Tibial artery (tissue), 4 donors: ENCODE measurements around the gene ACADVL.

ENCODE experiments used
- DNase-seq, 2 donors: peaks; one replicate each; pipeline ENCODE4 v3.0.0-alpha.2; 2019
- H3K27ac ChIP-seq, 2 donors: fragments of 200-600 bp; sonication (generic) in 1 of 2; 1 replicate in 1 of 2; 2 replicates in 1 of 2; pipeline ENCODE4 v1.5.1; 2018 to 2019; ENCODE audit warnings: mild to moderate bottlenecking in 1 of 2
- H3K27me3 ChIP-seq, 2 donors: fragments of 200-600 bp; sonication (generic) in 1 of 2; one replicate each; pipeline versions ENCODE4 v1.5.1 to v1.6.0; 2016 to 2019
- H3K36me3 ChIP-seq, 3 donors: fragments of 200-600 bp; sonication (generic) in 2 of 3; one replicate each; pipeline ENCODE4 v1.5.1; 2016 to 2019; ENCODE audit warnings: mild to moderate bottlenecking in 2 of 3
- H3K4me1 ChIP-seq, 4 donors: fragments of 200-600 bp; sonication (generic) in 2 of 4; 1 replicate in 3 of 4; 2 replicates in 1 of 4; pipeline ENCODE4 v1.5.1; 2016 to 2019
- H3K4me3 ChIP-seq, 2 donors: fragments of 200-600 bp; sonication (generic) in 1 of 2; 1 replicate in 1 of 2; 2 replicates in 1 of 2; pipeline ENCODE4 v1.5.1; 2018 to 2019; ENCODE audit warnings: mild to moderate bottlenecking in 2 of 2
- H3K9me3 ChIP-seq, 3 donors: fragments of 200-600 bp; sonication (generic) in 1 of 3; one replicate each; pipeline ENCODE4 v1.5.1; 2016 to 2019
- intact Hi-C: fragments of 100-400 bp; cut with DNase I; formaldehyde crosslinking; loops from one replicate; pipeline ENCODE4 v1.15.0; 2023; ENCODE audit warnings: low total_unique reads
- TF ChIP-seq, protein P1 (sequence below), 2 experiments: fragments of 200-600 bp in 1 of 2; fragments of 450-650 bp in 1 of 2; IDR thresholded peaks; one replicate each; pipeline ENCODE4 v1.5.1; 2017 to 2019; ENCODE audit warnings: antibody characterized with exemption in 2 of 2, mild to moderate bottlenecking in 1 of 2, moderate library complexity in 1 of 2

ACADVL gene

DNA sequence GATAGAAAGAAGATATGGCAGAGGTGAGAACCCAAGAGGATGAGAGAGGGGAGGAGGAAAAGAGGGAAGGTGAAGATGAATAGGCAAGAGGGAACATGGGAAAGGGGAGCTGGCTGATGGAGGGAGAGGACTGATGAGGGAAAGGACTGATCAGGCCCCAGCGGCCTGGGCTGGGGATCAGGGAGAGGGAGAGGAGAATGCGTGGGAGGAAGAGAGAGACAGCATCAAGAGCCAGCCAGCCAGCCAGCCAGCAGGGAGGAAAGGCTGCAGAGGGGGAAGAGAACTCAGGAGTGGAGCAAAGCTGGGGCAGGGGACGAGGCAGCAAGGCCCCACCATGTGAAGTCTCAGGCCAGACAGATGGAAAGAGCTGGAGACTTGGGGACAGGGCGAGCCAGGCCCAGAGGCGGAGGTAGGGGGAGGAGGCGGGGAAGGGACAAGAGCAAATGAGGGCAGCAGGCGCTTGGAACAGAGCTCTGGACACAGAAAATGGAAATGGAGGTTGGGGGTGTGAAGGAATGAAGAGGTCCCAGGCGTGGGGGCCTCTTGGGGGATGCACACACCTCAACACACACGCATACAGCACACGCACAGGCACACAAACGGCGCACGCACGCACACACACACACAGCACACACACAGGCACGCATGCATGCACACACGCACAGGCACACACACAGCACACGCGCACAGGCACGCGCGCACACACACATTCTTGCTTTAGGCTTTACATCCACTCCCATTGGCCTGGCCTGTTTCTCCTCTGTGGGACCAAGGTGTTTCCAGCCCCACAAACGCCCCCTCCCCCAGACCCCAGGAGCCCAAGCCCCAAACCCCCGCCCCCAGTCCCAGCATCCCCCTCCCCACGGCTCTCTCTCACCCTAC lies 12.4 kb upstream of the ACADVL start:
- DNase-seq, result no peak
- Histone ChIP-seq H3K4me3 (no peak overlapping the region), H3K27me3 (peaks cover 0 to 42% of the 10 kb centered on the region in 2 donors), H3K9me3 (no peaks in the 10 kb centered on the region), H3K36me3 (peaks cover 0 to 15% (median 12%) of the 10 kb centered on the region in 3 donors), H3K27ac (no peak overlapping the region), H3K4me1 (peaks cover 0 to 18% (median 8%) of the 10 kb centered on the region in 4 donors)
- TF ChIP-seq, protein P1, sequence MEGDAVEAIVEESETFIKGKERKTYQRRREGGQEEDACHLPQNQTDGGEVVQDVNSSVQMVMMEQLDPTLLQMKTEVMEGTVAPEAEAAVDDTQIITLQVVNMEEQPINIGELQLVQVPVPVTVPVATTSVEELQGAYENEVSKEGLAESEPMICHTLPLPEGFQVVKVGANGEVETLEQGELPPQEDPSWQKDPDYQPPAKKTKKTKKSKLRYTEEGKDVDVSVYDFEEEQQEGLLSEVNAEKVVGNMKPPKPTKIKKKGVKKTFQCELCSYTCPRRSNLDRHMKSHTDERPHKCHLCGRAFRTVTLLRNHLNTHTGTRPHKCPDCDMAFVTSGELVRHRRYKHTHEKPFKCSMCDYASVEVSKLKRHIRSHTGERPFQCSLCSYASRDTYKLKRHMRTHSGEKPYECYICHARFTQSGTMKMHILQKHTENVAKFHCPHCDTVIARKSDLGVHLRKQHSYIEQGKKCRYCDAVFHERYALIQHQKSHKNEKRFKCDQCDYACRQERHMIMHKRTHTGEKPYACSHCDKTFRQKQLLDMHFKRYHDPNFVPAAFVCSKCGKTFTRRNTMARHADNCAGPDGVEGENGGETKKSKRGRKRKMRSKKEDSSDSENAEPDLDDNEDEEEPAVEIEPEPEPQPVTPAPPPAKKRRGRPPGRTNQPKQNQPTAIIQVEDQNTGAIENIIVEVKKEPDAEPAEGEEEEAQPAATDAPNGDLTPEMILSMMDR (IDR thresholded peaks at IDR 0.05), result no peak
- intact Hi-C loops, result no loop called here

DNA sequence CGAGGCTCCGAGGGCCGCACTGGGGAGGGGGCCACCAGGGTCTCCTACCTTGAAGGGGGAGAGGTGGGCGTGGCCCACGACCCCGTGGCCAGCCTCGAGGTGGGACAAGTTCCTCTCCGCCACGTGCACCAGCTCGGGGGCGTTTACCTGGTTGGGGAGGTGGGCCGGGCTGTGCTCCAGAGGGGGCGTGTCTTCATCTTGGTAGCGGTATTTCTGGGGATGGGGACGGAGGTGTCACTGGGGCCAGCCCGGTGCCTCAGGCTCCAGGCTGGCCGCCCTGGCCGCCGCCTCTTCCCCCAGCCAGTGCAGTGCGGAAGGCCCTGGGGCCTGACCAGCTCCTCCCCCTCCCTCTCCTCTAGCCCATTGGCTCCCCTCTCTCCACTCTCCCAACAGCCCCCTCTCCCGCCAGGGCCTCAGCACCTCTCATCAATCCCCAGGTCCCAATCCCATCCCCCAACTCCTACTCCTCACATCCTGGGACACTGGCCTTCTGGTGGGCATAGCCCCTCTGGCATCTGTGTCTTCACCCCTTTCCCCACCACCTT lies 11.6 kb upstream of the ACADVL start:
- Histone ChIP-seq H3K27me3 (peaks cover 0 to 43% of the 10 kb centered on the region in 2 donors), H3K4me3 (no peak overlapping the region), H3K4me1 (peaks cover 0 to 18% (median 8%) of the 10 kb centered on the region in 4 donors), H3K9me3 (no peaks in the 10 kb centered on the region), H3K36me3 (peaks cover 0 to 7% (median 7%) of the 10 kb centered on the region in 3 donors), H3K27ac (no peak overlapping the region)
- TF ChIP-seq, protein P1 (IDR thresholded peaks at IDR 0.05), result no peak
- no peak for DNase-seq
- intact Hi-C loops, result no loop called here

DNA sequence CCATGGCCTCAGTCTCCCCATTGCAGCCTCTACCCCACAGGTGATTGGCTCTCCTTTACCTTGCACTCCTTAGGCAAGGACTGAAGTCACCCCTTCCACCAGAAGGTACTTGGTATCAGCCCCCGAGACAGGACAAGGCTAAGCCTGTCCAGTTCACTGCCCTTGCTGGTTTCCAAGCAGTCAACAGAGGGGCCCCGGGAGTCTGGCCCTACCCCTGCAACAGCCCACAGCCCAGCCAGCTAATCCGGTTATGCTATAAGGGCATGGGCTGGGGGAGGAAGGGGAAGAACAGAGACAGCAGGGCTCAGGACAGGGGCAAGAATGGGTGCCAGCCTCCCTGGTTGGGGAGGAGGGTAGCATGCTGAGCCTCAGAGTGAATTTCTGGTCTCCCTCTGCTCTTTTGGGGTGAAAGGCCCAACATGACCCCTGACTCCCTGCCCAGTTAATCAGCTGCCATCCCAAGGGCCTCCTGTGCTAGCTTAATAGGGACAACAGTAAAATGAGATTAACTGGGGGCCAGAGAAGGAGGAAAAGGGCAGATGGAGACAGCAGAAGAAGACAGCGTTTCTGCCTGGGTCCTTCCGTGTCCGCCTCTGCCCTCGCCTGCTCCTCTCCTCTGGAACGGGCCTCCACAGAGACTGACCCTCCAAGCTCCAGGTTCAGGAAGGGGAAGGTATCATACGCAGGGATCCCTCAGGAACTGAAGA lies 10.8 kb upstream of the ACADVL start:
- intact Hi-C loops, result no loop called here
- no peaks in the 10 kb centered on the region for H3K36me3 ChIP-seq
- H3K27me3 ChIP-seq, result peaks cover 0 to 43% of the 10 kb centered on the region in 2 donors
- H3K4me3 ChIP-seq, result no peak overlapping the region
- TF ChIP-seq, protein P1 (IDR thresholded peaks at IDR 0.05), result no peak
- H3K27ac ChIP-seq, result no peak overlapping the region
- DNase-seq, result no peak
- H3K9me3 ChIP-seq, result no peaks in the 10 kb centered on the region
- H3K4me1 ChIP-seq, result peaks cover 0 to 22% (median 11%) of the 10 kb centered on the region in 4 donors

DNA sequence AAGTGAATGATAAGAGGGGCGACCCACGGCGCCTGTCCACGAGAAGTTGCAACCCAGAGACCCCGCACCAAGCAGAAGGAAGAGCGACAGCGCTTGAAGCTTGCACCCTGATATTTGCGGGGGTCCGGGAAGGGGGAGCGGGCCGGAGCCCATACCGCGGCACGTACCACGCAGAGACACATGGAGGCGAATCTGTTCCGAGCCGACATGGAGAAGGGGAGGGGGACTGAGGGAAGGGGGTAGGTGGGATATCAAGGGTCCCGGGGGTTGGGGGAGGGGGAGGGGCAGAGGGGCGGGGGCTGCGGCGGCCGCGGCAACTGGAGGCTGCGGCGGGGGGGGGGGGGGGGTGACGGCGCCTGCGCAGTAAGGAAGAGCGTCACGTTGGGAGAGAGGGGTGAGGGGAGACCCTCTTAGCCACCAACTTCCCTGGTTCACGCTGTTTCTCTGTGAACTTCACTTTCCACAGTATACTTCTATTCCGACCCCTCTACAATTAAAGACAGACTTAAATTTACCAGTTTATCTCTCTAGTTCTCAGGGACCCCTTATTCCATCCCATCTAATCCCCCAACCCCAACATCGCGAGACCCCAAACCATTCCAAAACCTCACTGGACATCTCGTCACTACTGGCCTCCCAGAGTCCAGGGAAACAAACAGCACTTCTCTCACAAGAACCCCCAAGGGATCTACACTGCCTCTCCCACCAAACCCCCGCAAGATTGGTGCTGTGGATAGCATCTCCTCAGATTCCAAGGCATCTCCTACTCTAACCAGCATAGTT lies 8.1 kb upstream of the ACADVL start:
- no peak overlapping the region for H3K27ac ChIP-seq
- peaks cover 0 to 49% of the 10 kb centered on the region in 2 donors for H3K27me3 ChIP-seq
- no peaks in the 10 kb centered on the region for H3K9me3 ChIP-seq
- TF ChIP-seq, protein P1 (IDR thresholded peaks at IDR 0.05), result no peak
- no peaks in the 10 kb centered on the region for H3K36me3 ChIP-seq
- no peak for DNase-seq
- peaks cover 0 to 33% (median 27%) of the 10 kb centered on the region in 4 donors for H3K4me1 ChIP-seq
- intact Hi-C loops, result no loop called here
- no peak overlapping the region for H3K4me3 ChIP-seq

DNA sequence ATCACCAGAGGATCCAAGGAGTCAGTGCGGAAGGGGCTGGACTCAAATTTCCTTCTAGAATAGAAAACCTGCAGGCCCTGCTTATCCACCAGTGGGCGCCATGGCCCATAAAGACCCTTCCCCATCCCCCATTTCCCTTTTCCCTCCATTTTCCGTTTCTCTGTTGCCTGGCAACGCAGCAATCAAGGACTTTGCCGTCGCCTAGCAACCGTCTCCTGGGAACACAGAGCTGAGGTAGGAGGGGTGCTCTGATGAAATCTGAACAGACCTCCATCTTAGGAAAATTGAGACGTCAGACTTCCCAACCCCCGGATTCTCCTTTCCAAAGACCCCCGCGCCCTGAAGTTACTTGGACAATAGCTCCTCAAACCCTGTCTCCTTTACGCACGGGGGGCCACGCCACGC lies 5.8 kb upstream of the ACADVL start:
- peak in 1 of 2 donors; percentile 71 for DNase-seq
- no peaks in the 10 kb centered on the region for H3K36me3 ChIP-seq
- peaks cover 0 to 37% of the 10 kb centered on the region in 2 donors for H3K27me3 ChIP-seq
- intact Hi-C loops, result no loop called here
- H3K9me3 ChIP-seq, result no peaks in the 10 kb centered on the region
- peaks cover 0 to 49% (median 31%) of the 10 kb centered on the region in 4 donors for H3K4me1 ChIP-seq
- H3K27ac ChIP-seq, result peak overlapping the region; percentile 59 to 64
- H3K4me3 ChIP-seq, result peak overlapping the region; percentile 49 to 53
- TF ChIP-seq, protein P1 (IDR thresholded peaks at IDR 0.05), result peak in 1 of 2 experiments; percentile 27
